OCI-LY7 (cell line): ENCODE results near the gene OOEP.

Source experiments
- EZH2phosphoT487 ChIP-seq: fragments of 200-600 bp; sonication (generic); IDR thresholded peaks from 2 replicates; pipeline ENCODE4 v1.6.1; 2018; ENCODE audit warnings: low read depth, borderline replicate concordance, mild to moderate bottlenecking, mixed run types, antibody characterized with exemption, low read length, moderate library complexity, mixed read lengths
- TF ChIP-seq, protein P1 (sequence below): fragments of 200-600 bp; sonication (generic); conservative IDR thresholded peaks from 2 replicates; pipeline ENCODE4 v1.5.1; 2014; ENCODE audit warnings: mild to moderate bottlenecking, antibody characterized with exemption, low read length, moderate library complexity, mixed read lengths

DNA sequence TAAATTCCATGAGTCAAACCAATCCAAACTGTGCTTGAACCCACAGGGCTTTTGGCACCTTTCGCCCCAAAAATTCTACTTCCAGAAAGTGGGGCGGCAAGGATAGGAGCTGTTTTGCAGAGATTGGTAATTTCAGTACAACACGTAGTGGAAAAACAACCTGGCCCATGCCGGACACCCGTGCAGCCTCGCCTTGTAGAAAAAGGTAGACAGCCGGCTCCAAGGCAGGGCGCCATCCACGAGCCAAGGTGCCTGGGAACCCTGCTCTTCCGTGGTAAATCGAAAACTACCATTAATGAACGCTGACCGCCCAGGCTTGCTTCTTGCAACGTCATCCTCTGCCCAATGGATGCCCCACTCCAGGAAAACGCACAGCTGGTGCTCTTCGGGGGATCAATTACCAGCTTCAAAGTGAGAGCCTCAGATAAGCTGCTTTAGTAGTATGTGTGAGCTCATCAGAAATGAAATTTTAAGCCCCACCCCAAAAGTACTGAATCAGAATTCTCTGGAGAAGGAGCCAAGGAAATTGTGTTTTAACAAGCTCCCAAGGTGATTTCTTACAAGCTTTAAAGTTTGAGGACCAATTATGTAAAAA, 1.8 kb downstream of the OOEP start:
- TF ChIP-seq, protein P1, sequence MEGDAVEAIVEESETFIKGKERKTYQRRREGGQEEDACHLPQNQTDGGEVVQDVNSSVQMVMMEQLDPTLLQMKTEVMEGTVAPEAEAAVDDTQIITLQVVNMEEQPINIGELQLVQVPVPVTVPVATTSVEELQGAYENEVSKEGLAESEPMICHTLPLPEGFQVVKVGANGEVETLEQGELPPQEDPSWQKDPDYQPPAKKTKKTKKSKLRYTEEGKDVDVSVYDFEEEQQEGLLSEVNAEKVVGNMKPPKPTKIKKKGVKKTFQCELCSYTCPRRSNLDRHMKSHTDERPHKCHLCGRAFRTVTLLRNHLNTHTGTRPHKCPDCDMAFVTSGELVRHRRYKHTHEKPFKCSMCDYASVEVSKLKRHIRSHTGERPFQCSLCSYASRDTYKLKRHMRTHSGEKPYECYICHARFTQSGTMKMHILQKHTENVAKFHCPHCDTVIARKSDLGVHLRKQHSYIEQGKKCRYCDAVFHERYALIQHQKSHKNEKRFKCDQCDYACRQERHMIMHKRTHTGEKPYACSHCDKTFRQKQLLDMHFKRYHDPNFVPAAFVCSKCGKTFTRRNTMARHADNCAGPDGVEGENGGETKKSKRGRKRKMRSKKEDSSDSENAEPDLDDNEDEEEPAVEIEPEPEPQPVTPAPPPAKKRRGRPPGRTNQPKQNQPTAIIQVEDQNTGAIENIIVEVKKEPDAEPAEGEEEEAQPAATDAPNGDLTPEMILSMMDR: no peak
- no peak for TF ChIP-seq EZH2phosphoT487
